Measurements from ENCODE around the gene CD3G.

The CD3G gene

DNA sequence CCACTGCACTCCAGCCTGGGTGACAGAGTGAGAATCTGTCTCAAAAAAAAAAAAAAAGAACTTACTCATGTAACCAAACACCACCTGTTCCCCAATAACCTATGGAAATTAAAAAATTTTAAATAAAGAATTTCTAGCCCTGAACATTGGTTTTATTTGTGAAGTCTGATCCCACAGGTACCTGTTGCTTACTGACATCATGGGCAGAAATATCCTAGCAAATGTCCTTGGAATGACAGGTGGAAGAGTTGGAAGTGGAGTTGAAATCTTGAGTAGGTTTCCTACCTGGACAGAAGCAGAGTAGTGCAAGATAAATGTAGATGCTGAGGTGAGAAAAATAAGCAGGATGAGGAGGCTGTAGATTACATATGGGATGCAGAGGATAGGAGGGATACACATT lies 18.9 kb upstream of the CD3G start:
- DNase-seq (ENCODE audit: low spot score): no peak

DNA sequence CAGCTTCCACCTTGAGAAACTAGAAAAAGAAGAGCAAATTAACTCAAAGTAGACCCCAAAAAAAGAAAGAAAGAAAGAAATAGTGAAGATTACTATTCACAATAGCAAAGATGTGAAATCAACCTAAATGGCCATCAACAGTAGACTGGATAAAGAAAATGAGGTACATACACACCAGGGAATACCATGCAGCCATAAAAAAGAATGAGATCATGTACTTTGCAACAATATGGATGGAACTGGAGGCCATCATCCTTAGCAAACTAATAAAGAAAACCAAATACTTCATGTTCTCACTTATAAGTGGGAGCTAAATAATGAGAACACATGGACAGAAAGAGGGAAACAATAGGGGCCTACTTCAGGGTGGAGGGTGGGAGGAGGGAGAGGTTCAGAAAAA lies 15.4 kb upstream of the CD3G start:
- no peak for DNase-seq (ENCODE audit: low spot score)

DNA sequence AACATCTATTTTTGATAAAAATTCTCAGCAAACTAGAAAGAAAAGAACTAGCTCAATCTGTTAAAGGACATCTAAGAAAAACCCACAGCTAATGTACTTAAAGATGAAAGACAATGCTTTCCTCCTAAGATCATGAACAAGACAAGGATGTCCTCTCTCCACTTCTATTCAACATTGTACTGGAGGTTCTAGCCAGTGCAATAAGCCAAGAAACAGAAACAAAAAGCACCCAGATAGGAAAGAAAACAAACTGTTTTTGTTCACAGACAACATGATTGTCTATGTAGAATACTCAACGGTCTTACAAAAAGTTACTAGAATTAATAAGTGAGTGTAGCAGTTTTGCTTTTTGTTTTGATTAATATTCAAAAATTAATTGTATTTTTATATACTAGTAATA lies 9.4 kb upstream of the CD3G start:
- DNase-seq (ENCODE audit: low spot score): no peak

DNA sequence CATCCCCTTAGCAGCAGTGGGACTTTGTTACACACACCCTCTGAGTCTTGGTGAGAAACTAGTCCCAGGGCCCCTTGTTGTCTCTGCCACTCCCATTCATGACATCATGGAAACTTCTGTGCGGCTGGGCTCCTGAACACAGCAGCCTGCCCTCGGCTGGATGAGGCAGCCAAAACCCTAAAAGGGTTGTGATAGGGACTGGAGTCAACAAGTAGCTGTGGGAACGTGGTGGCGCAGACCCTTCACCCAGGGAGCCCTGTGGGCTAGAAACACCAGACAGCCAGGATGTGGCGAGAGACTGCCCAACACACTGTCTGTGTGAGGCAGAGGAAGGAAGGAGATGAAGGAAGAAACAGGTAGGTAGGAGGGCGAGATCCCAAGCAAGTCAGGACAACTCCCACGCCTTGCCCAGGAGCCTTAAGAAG lies 5.5 kb upstream of the CD3G start:
- peak; percentile 56 for DNase-seq (ENCODE audit: low spot score)

DNA sequence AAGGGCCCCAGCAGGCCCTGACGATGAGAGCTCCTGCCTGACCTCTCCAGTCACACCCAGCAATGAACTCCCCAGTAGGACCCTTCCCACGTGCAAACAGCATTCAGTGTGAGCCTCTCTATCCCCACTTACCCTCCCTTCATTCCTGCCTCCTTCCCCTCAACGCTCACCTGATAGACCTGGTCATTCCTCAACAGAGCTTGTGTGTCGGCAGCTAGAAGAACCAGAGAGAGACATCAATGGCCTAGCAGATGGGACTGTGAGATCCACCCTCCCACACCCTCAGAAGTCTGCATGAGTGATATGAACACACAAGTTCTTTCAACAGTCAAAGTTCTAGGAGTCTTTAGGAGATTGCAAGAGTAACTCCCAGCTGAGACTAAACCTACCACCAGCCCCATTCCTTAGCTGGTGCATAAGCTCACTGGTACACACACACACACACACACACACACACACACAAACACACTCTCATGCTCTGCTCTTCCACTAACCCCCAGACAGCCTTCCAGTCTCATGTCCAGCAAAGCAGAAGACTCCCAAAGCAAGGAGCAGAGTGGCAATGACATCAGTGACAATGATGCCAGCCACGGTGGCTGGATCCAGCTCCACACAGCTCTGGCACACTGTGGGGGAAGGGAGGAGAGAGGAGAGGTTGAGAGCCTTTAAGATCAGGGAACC lies 4.7 kb upstream of the CD3G start:
- DNase-seq (ENCODE audit: low spot score): no peak

DNA sequence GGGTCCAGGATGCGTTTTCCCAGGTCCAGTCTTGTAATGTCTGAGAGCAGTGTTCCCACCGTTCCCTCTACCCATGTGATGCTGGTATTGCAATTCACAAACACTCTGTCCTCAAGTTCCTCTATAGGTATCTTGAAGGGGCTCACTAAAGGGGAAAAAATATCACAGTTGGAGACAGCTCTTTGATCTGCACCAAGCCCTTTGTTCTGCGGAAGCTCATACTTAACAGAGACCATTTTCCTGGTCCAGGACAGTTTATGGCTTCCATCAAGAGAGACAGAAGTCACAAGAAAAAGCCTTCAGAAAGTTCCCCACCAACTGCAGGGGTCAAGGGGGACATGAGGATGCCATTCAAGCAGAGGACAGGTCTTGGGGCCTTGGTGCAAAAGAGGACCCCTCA lies 3.7 kb upstream of the CD3G start:
- DNase-seq (ENCODE audit: low spot score): no peak

DNA sequence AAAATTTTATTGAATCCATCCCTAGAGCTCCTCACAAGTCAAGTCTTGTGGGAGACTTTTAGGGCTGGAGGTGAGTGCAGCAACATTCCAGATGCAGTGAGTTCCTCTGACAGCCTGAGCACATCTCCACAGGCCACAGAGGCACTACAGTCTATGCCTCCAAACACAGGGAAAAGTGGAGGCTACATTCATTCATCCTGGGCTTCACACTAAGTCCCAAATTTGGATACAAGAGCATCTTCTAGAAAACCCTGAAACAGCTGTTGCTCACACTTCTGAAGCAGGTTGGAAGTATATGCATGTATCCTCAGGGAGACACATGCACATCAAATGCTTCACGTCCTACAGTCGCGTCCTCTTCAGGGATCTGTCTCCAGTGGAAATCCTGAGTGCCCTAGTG lies 2.9 kb upstream of the CD3G start:
- DNase-seq (ENCODE audit: low spot score): no peak

DNA sequence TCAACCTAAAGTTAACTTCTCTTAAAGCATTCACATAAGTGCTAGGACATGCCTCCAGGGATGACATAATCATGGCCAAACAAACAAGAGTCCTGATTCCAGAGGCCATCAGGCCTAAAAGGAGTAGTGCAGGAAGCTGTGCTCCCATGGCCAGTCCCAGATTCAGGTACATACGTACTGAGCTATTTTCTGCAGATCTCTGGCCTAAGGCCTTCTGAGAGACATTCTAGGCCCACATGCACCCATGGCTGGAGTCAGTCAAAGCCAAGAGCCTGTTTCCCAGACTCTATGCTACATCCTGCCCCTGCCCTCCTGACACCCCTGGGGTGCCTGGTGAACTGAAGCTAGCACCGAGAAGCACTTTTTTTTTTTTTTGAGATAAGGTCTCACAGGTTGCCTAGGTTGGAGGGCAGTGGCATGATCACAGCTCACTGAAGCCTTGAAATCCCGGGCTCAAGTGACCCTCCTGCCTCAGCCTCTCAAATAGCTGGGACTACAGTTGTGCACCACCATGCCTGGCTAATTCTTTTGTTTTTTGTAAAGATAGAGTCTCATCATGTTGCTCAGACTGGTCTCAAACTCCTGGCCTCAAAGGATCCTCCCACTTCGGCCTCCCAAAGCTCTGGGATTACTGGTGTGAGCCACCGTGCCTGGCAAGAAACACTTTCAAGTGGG lies 2.2 kb upstream of the CD3G start:
- DNase-seq (ENCODE audit: low spot score): no peak

DNA sequence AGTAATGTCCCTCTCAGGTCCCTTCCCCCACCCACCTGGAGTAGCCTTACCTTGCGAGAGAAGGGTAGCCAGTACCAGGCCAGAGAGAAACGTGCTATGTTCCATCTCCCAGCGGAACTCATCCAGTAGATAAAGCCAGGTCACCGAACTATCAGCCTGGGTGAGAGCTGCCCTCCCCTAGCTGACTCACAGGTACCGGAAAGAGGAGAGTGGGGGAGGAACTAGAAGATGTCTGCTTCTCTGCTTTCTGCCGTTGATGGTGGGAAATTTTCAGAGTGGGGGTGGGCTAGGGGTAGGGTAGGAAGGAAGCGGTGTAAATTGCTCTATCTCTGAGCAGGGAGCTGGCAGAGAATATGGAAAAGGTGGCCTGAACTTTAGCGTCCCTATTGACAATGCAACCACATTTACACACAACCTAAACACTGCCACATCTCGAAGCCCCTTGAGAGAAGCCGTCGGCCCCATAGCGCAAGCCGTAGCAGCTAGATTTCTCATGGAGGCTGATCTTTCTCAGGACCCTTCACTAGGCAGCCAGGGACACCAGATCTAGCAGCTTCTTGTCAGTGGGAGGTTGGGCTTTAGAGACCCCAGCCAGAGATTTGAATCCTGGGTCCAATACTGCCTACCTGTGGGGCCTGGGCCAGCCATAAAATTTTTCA lies 1.5 kb upstream of the CD3G start, which contains the start of gene CD3D:
TSS of gene CD3D (minus strand) at position 203 of the 659 bp plus-strand sequence. CDS start at position 105, 98 bp downstream.
- no peak for DNase-seq (ENCODE audit: low spot score)

DNA sequence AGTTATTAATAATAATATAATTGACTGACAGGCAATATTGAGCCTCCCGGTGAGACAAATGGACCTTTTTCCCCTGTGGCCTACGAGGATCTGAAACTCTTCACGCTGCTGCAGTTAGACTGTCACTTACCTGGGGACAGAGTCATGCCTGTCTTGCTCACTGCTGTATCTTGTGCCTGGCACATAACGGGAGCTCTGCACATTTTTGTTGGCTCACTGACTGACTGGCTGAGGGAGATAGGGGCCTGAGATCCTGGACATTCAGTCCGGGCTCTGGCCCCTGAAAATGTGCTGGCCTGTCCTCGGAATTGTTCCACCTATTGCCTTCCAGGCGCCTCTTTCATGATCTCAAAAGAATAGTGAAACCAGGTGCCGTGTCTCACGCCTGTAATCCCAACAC lies 896 bp upstream of the CD3G start:
- no peak for DNase-seq (ENCODE audit: low spot score)

DNA sequence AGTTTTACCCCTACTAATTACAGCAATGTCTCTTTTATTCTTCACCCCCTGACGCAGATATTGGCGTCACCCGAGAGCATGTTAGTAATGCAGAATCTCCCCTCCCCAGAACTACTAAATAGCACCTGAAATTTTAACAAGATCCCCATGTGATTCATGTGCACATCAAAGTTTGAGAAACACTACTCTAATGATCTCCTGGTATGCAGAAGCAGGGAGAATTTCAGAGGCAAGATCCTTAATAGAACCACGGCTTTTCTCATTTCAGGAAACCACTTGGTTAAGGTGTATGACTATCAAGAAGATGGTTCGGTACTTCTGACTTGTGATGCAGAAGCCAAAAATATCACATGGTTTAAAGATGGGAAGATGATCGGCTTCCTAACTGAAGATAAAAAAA lies 5.3 kb downstream of the CD3G start:
- no peak for DNase-seq (ENCODE audit: low spot score)

DNA sequence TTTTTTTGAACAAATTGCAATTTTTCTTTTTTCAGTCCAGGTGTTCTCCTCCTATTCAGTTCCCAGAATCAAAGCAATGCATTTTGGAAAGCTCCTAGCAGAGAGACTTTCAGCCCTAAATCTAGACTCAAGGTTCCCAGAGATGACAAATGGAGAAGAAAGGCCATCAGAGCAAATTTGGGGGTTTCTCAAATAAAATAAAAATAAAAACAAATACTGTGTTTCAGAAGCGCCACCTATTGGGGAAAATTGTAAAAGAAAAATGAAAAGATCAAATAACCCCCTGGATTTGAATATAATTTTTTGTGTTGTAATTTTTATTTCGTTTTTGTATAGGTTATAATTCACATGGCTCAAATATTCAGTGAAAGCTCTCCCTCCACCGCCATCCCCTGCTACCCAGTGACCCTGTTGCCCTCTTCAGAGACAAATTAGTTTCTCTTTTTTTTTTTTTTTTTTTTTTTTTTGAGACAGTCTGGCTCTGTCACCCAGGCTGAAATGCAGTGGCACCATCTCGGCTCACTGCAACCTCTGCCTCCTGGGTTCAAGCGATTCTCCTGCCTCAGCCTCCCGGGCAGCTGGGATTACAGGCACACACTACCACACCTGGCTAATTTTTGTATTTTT lies 9.1 kb downstream of the CD3G start:
- peak; percentile 70 for DNase-seq (ENCODE audit: low spot score)

DNA sequence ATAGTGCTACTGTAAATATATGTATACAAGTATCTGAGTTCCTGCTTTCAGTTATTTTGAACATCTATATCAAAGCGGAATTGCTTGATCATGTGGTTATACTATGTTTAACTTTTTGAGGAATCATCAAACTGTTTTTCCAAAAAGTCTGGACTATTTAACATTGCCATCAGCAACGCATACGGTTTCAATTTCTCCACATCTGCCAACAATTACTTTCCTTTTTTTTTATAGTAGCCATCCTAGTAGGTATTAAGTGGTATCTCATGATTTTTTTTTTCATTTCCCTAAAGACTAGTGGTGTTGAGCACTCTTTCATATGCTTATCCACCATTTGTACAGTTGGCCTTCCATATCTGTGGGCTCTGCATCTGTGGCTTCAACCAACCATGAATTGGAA lies 13.9 kb downstream of the CD3G start:
- DNase-seq (ENCODE audit: low spot score): no peak

DNA sequence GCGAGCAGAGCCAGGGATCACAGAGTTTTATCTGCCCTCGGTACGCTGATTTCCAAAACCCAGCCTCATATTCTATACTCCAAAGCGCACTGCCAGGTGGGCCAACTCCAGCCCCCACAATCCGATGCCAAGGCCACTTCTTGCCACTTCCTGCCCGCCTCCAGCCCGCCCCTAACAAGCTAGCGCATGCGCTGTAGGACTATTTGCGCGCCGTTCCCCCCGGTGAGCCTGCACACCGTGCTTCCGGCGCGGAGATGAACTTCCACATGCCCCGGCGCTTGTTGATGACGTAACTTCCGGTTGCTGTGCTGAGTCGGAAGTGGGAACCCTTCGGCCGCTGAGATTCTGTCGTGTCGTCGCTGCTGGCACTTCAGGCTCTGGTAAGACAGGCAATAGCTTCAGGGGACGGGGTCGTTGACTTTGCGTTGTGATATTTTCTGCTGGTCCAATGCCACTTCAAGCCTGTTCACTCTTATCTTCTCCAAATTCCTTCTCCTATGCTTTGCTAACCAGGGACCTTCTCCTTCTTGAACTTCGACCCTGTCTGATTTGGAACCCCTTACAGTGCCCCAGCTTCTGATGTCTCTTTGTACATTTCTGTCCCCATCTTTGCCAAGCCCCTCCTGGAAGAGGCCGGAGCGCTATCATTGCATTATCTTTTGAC lies 15.3 kb downstream of the CD3G start, which contains the start of gene UBE4A:
TSS of gene UBE4A (plus strand) at position 306 of the 664 bp plus-strand sequence. CDS start 5,481 bp downstream, outside the sequence.
- DNase-seq (ENCODE audit: low spot score): peak; percentile 97

DNA sequence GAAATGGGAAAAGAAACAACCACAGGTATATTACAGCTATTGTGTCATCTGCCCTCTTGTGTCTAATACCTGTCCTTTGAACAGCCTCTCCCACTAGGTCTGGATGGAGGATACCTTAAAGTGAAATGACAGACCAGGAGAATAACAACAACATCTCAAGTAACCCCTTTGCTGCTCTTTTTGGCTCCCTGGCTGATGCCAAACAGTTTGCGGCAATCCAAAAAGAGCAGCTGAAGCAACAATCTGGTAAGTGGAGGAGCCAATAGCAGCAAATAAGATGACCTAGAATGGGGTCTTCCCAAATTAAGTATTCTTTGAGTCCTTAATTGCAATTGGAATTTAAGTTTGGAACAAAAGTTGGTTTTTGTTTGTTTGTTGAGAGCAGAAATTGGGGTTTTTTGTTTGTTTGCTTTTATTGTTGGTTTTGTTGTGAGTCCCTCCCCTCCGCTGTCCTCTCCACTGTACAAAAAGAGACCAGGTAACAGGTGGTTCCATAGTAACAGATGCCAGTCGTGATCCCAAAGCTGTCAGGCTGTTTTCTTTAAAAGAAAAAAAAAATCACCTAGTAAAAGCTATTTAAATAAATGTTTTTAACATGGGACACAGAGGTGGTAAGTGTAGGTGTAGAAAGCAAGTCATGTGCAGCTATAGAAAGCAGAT lies 20.9 kb downstream of the CD3G start:
- DNase-seq (ENCODE audit: low spot score): no peak

DNA sequence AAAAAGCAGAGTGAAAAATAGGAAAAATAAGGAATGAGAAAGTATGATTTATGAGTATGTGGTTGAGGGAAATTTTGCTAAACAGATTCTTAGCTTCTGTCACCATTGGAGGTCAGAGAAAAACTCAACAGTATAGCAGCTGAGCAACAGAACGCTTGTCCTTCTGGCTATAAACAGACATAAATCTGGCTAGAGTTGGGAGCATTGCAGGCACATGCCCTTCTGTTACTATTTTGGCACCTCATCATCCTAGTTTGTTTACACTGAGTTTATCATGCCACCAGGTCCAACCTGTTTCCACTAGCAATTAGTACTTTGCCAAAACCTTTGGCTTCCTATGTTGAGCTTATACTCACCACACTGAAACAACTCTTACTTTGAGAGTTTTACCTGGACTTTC lies 22.1 kb downstream of the CD3G start:
- no peak for DNase-seq (ENCODE audit: low spot score)

DNA sequence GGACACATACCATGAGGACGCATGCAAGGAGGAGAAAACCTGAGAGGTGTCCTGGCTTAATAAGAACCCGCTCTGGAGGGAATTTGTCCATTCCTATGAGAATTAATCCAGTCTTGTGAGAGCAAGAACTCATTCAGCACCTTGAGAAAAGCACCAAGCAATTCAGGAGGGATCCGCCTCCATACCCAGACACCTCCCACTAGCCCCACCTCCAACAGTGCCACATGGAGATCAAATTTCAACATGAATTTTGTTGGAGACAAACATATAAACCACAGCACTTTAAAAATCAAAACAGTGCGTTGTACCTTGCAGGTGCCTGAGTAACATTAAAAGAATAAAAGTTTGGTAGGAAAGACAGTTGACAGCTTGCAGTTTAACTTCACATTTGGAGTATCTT lies 26.6 kb downstream of the CD3G start:
- no peak for DNase-seq (ENCODE audit: low spot score)

DNA sequence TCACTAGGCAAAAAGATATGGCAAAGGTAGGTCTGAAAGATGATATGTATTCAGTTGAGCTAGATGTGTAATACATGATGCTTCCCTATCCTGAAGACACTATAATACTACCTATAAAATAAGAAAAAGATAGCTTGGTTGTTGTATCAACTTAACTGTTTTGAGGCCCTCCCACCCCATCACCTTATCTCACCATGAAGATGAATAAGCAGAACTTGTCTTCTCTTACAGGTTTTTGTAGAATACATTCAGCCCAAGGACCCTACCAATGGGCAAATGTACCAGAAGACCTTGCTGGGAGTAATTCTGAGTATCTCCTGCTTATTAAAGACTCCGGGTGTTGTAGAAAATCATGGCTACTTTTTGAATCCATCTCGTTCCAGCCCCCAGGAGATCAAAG lies 29.1 kb downstream of the CD3G start:
- DNase-seq (ENCODE audit: low spot score): no peak

DNA sequence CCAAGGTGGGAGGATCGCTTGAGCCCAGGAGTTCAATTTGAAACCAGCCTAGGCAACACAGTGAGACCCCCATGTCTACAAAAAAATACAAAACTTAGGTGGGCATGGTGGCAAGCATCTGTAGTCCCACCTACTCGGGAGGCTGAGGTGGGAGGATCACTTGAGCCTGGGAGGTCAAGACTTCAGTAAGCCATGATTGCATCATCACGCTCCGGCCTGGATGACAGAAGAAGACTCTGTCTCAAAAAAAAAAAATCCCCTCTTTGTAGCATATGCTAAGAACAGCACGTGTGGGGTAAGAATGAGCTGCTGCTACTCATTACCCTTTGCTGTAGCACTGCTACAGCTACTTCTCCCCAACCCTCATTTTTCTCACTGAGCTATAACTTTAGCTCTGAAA lies 29.7 kb downstream of the CD3G start:
- no peak for DNase-seq (ENCODE audit: low spot score)

DNA sequence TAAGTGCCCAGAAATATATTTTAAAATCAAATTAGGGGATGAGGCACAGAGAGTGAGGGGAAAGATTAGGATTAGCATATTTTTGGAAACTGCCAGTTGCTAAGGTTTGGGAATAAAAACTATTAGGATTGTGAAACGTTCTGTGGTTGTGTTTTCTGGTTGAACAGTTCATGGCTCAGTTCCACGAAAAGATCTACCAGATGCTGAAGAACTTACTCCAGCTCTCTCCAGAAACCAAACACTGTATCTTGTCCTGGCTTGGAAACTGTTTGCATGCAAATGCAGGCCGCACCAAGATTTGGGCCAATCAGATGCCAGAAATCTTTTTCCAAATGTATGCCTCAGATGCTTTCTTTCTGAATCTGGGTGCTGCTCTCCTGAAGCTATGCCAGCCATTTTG lies 30.6 kb downstream of the CD3G start:
- no peak for DNase-seq (ENCODE audit: low spot score)

DNA sequence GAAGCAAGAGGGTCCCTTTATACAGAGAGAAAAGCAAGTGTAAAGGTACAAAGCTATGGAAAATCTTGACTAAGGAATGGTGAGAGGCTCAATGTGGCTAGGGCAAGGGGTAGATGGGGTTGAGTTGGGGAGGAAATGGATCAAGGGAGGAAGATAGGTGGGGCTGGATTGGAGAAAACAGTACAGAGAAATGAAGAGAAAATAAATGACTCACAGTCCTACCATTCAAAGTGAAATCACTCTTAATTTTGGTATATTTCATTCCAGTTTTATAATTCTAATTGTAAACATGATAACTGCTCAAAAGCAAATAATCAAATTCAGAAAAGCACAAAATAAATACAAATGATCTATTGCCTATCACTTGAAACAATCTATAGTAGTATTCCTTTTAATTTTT lies 31.8 kb downstream of the CD3G start:
- DNase-seq (ENCODE audit: low spot score): no peak

DNA sequence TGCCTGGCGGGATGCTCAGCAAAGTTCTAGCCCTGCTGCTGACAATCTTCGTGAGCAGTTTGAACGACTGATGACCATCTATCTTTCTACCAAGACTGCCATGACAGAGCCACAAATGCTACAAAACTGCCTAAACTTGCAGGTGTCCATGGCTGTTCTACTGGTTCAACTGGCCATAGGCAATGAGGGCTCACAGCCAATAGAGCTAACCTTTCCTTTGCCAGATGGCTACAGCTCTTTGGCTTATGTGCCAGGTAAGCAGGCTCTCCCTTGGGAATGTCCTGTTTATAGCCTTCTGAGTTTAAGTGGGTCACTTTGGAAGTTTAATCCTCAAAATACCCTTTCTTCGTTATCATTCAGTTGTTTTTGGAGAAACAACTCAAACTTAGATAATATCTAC lies 35.4 kb downstream of the CD3G start:
- no peak for DNase-seq (ENCODE audit: low spot score)
